Activated T-helper 1 cell treated with Interleukin-2 at 50 U/mL for 16 hours (primary cell): ENCODE results near the gene C19orf47.

Experiments used
- DNase-seq: peaks from one replicate; pipeline ENCODE4 v3.0.0-alpha.2; 2020; ENCODE audit warnings: low read depth

The C19orf47 gene

GRCh38 chr19:40281381-40282208, 66.6 kb downstream of the C19orf47 start:
- no peak for DNase-seq

DNA sequence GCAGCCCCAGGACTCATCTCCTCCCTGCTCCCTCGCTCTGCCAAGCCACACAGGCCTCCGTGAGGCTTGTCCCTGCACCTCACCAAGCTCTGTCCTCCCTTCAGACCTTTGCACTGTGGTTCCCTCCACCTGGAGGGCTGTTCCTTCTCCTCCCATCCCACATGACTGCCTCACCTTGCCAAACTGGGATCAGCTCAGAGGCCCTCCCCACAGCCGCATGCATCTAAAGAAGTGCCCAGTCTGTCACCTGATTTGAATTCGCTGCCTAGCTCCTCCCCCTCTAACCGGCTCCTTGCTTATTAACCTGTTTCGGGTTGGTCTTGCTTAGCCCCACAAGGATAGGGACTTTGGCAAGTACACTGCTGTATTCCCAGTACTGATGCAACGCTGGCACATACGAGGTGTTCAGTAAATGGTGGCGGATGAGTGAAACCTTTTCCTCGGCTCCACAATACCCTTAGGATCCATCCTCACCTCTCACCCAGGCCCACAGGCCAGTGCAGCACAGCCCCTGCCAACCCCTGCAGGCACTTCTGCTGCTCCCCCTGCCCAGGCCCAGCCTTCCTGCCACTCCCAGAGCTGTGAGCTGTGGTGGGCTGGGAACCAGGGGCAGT, 67.5 kb downstream of the C19orf47 start:
- no peak for DNase-seq

GRCh38 chr19:40279761-40280607, 68.2 kb downstream of the C19orf47 start:
- DNase-seq = no peak

- DNase-seq = no peak
Measured at GRCh38 chr19:40279120-40279551, 69.1 kb downstream of the C19orf47 start.

GRCh38 chr19:40278361-40279035, 69.7 kb downstream of the C19orf47 start:
- DNase-seq = no peak

- no peak for DNase-seq
Measured at GRCh38 chr19:40277356-40278059, 70.7 kb downstream of the C19orf47 start.

- no peak for DNase-seq
Measured at GRCh38 chr19:40274585-40275544, 73.3 kb downstream of the C19orf47 start.

DNA sequence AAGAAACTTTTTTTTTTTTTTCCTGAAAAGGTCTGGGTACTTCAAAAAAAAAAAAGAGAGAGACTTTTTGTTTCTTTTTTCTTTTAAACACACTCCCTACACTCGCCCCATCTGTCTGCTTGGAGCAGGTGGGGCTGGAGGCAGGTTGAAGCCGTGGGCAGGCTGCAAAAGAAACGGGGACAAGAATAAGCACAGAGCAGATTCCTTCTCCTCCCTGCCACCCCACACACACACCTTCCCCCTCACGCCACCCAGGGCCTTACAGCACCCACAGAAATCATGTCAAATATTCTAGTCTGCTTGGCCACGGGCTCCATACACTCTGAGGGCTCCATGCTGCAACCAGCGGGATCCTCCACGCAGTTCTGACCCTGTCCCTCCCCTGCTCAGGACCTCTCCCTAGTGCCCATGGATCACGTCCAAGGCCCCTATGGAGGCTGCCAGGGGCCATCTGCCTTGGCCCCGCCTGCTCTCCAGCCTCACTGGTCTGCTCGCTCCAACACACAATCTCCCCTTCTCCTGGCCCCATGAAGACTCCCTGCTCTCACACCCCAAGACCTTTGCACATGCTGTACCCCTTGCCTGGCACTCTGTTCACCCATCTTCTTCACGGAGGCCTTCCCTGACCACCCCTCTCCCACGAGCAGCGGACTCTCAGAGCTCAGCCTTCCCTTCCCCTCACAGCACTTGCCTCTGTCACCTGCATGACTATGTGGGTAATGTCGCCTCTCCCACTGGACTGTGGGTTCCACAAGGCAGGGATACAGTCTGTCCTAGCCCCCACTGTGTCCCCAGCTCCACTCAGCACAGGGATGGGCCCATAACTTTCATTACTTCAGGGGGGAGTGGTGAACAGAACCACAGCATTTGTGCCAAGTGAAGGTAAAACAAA, 74.5 kb downstream of the C19orf47 start:
- DNase-seq = no peak

DNA sequence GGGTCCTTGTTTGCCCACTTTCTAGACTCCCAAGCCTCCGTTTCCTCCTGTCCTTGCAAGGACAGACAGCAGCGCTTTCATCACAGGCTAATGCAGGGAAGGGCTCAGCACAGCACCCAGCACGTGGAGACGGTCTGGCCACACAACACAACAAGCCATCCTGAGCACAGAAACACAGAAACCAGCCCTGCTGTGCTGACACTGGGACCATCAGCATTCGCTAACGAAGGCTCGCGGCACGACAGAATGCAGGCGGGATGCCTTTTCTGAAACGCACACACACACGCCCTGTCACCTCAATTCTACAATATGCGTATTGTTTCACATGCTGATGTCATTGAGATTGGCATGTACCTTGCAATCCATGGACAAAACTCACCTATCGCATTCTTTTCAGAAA, 75.9 kb downstream of the C19orf47 start:
- no peak for DNase-seq

DNA sequence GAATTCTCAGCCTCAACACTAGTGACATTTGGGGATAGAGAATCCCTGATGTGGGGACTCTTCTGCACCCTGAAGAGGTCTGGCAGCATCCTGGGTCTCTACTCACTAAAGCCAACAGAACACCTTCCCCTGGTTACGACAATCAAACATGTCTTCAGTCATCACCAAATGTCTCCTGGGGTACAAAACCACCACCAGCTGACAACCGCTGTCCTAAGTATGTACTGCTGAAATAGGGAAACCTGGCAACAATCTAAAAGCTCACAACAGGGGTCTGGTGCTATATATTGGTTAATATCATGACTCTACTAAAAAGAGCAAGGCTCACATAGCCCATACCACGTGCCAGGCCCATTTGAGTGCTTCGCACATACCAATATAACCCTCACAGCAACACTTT, 76.5 kb downstream of the C19orf47 start:
- no peak for DNase-seq

- DNase-seq = no peak
Measured at GRCh38 chr19:40270362-40271089, 77.7 kb downstream of the C19orf47 start.
